Measurements from ENCODE around the gene USH2A.

USH2A gene

GRCh38 chr1:215878843-215879242 is 544.4 kb downstream of the USH2A start:
- DNase-seq (ENCODE audit: insufficient read length) (no peak), FAIRE-seq (no peak)
- TF ChIP-seq POLR2A (IDR thresholded peaks at IDR 0.05; ENCODE audit: low read depth, low read length) (no peak), TAF1 (IDR thresholded peaks at IDR 0.05; ENCODE audit: borderline replicate concordance, low read depth, low read length) (no peak), POLR2AphosphoS5 (IDR thresholded peaks at IDR 0.05; ENCODE audit: low read depth, low read length) (no peak)

GRCh38 chr1:215878128-215878527 is 545.1 kb downstream of the USH2A start:
- DNase-seq (ENCODE audit: insufficient read length) = no peak
- TF ChIP-seq TAF1 (IDR thresholded peaks at IDR 0.05; ENCODE audit: borderline replicate concordance, low read depth, low read length) = no peak
- TF ChIP-seq POLR2AphosphoS5 (IDR thresholded peaks at IDR 0.05; ENCODE audit: low read depth, low read length) = no peak
- no peak for TF ChIP-seq POLR2A (IDR thresholded peaks at IDR 0.05; ENCODE audit: low read depth, low read length)
- FAIRE-seq = peak; percentile 48

GRCh38 chr1:215877452-215877951 is 545.7 kb downstream of the USH2A start:
- no peak for TF ChIP-seq POLR2AphosphoS5 (IDR thresholded peaks at IDR 0.05; ENCODE audit: low read depth, low read length)
- TF ChIP-seq POLR2A (IDR thresholded peaks at IDR 0.05; ENCODE audit: low read depth, low read length) = no peak
- no peak for TF ChIP-seq TAF1 (IDR thresholded peaks at IDR 0.05; ENCODE audit: borderline replicate concordance, low read depth, low read length)
- FAIRE-seq (no peak), DNase-seq (ENCODE audit: insufficient read length) (no peak)

- no peak for TF ChIP-seq POLR2AphosphoS5 (IDR thresholded peaks at IDR 0.05; ENCODE audit: low read depth, low read length)
- TF ChIP-seq POLR2A (IDR thresholded peaks at IDR 0.05; ENCODE audit: low read depth, low read length) = no peak
- no peak for TF ChIP-seq TAF1 (IDR thresholded peaks at IDR 0.05; ENCODE audit: borderline replicate concordance, low read depth, low read length)
- FAIRE-seq (no peak), DNase-seq (ENCODE audit: insufficient read length) (no peak)
Observed at GRCh38 chr1:215875712-215876111, 547.5 kb downstream of the USH2A start.

GRCh38 chr1:215875236-215875635 is 548.0 kb downstream of the USH2A start:
- FAIRE-seq (no peak), DNase-seq (ENCODE audit: insufficient read length) (no peak)
- TF ChIP-seq POLR2AphosphoS5 (IDR thresholded peaks at IDR 0.05; ENCODE audit: low read depth, low read length) = no peak
- no peak for TF ChIP-seq POLR2A (IDR thresholded peaks at IDR 0.05; ENCODE audit: low read depth, low read length)
- TF ChIP-seq TAF1 (IDR thresholded peaks at IDR 0.05; ENCODE audit: borderline replicate concordance, low read depth, low read length) = no peak

- DNase-seq (ENCODE audit: insufficient read length) (no peak), FAIRE-seq (no peak)
- TF ChIP-seq TAF1 (IDR thresholded peaks at IDR 0.05; ENCODE audit: borderline replicate concordance, low read depth, low read length) (no peak), POLR2A (IDR thresholded peaks at IDR 0.05; ENCODE audit: low read depth, low read length) (no peak), POLR2AphosphoS5 (IDR thresholded peaks at IDR 0.05; ENCODE audit: low read depth, low read length) (no peak)
Observed at GRCh38 chr1:215872658-215873057, 550.6 kb downstream of the USH2A start.

GRCh38 chr1:215868500-215868899 is 554.7 kb downstream of the USH2A start:
- no peak for DNase-seq (ENCODE audit: insufficient read length)
- TF ChIP-seq POLR2A (IDR thresholded peaks at IDR 0.05; ENCODE audit: low read depth, low read length) (no peak), TAF1 (IDR thresholded peaks at IDR 0.05; ENCODE audit: borderline replicate concordance, low read depth, low read length) (no peak), POLR2AphosphoS5 (IDR thresholded peaks at IDR 0.05; ENCODE audit: low read depth, low read length) (no peak)

GRCh38 chr1:215865060-215865459 is 558.2 kb downstream of the USH2A start:
- TF ChIP-seq TAF1 (IDR thresholded peaks at IDR 0.05; ENCODE audit: borderline replicate concordance, low read depth, low read length) = no peak

More at GRCh38 chr1:215868500-215868899, 554.7 kb downstream of the USH2A start:
- no peak for FAIRE-seq

GRCh38 chr1:215863796-215864195 is 559.5 kb downstream of the USH2A start:
- peak; percentile 72 for FAIRE-seq
- TF ChIP-seq POLR2AphosphoS5 (IDR thresholded peaks at IDR 0.05; ENCODE audit: low read depth, low read length) (no peak), TAF1 (IDR thresholded peaks at IDR 0.05; ENCODE audit: borderline replicate concordance, low read depth, low read length) (no peak), POLR2A (IDR thresholded peaks at IDR 0.05; ENCODE audit: low read depth, low read length) (no peak)
- no peak for DNase-seq (ENCODE audit: insufficient read length)

More at GRCh38 chr1:215865060-215865459, 558.2 kb downstream of the USH2A start:
- FAIRE-seq = no peak
- DNase-seq (ENCODE audit: insufficient read length) = no peak

GRCh38 chr1:215860833-215861232 is 562.4 kb downstream of the USH2A start:
- TF ChIP-seq POLR2AphosphoS5 (IDR thresholded peaks at IDR 0.05; ENCODE audit: low read depth, low read length) (no peak), POLR2A (IDR thresholded peaks at IDR 0.05; ENCODE audit: low read depth, low read length) (no peak), TAF1 (IDR thresholded peaks at IDR 0.05; ENCODE audit: borderline replicate concordance, low read depth, low read length) (no peak)
- DNase-seq (ENCODE audit: insufficient read length) (no peak), FAIRE-seq (no peak)

GRCh38 chr1:215857317-215857716 is 565.9 kb downstream of the USH2A start:
- TF ChIP-seq POLR2AphosphoS5 (IDR thresholded peaks at IDR 0.05; ENCODE audit: low read depth, low read length) (no peak), POLR2A (IDR thresholded peaks at IDR 0.05; ENCODE audit: low read depth, low read length) (no peak), TAF1 (IDR thresholded peaks at IDR 0.05; ENCODE audit: borderline replicate concordance, low read depth, low read length) (no peak)
- DNase-seq (ENCODE audit: insufficient read length) (no peak), FAIRE-seq (no peak)

- DNase-seq (ENCODE audit: insufficient read length) (no peak), FAIRE-seq (no peak)
- TF ChIP-seq TAF1 (IDR thresholded peaks at IDR 0.05; ENCODE audit: borderline replicate concordance, low read depth, low read length) (no peak), POLR2A (IDR thresholded peaks at IDR 0.05; ENCODE audit: low read depth, low read length) (no peak), POLR2AphosphoS5 (IDR thresholded peaks at IDR 0.05; ENCODE audit: low read depth, low read length) (no peak)
Observed at GRCh38 chr1:215845234-215845891, 577.9 kb downstream of the USH2A start.
